Spleen (tissue), 11 donors: Measurements from ENCODE around the gene ACTN1. TPM values are rescaled to one million over a fixed set of nuclear protein-coding genes. Genes with fewer than 3 reads are reported as not detected.

Experiments
- DNase-seq: peaks from one replicate; pipeline ENCODE4 v3.0.0-alpha.2; 2020
- H3K27ac ChIP-seq, 8 donors: fragments of 200-600 bp; sonication (generic) in 7 of 8; 1 replicate in 4 of 8; 2 replicates in 4 of 8; pipeline versions ENCODE4 v1.5.0 to v1.8.0; 2016 to 2021; ENCODE audit warnings: inconsistent platforms in 4 of 8, mild to moderate bottlenecking in 4 of 8, moderate library complexity in 1 of 8
- H3K27me3 ChIP-seq, 7 donors: fragments of 200-600 bp; sonication (generic) in 6 of 7; replicated peaks in 1 of 7; 1 replicate in 4 of 7; 2 replicates in 3 of 7; pipeline versions ENCODE4 v1.5.0 to v1.8.0; 2016 to 2021; ENCODE audit warnings: inconsistent platforms in 3 of 7, mild to moderate bottlenecking in 1 of 7
- H3K36me3 ChIP-seq, 6 donors: fragments of 200-600 bp; sonication (generic) in 5 of 6; 1 replicate in 4 of 6; 2 replicates in 2 of 6; pipeline versions ENCODE4 v1.5.0 to v1.8.0; 2016 to 2021; ENCODE audit warnings: inconsistent platforms in 2 of 6
- H3K4me1 ChIP-seq, 6 donors: fragments of 200-600 bp; sonication (generic) in 5 of 6; 1 replicate in 3 of 6; 2 replicates in 3 of 6; pipeline versions ENCODE4 v1.5.0 to v1.8.0; 2016 to 2021; ENCODE audit warnings: inconsistent platforms in 3 of 6
- H3K4me3 ChIP-seq, 8 donors: fragments of 200-600 bp; sonication (generic) in 7 of 8; 1 replicate in 4 of 8; 2 replicates in 4 of 8; pipeline versions ENCODE4 v1.5.0 to v1.8.0; 2016 to 2021; ENCODE audit warnings: inconsistent platforms in 4 of 8, mild to moderate bottlenecking in 4 of 8, moderate library complexity in 2 of 8
- H3K9me3 ChIP-seq, 8 donors: fragments of 200-600 bp; sonication (generic) in 7 of 8; 1 replicate in 4 of 8; 2 replicates in 4 of 8; pipeline versions ENCODE4 v1.5.0 to v1.8.0; 2016 to 2021; ENCODE audit warnings: inconsistent platforms in 4 of 8
- POLR2A ChIP-seq, 3 donors: fragments of 450-650 bp; IDR thresholded peaks; one replicate each; pipeline ENCODE4 v1.5.1; 2017; ENCODE audit warnings: antibody characterized with exemption in 3 of 3, mild to moderate bottlenecking in 1 of 3
- POLR2AphosphoS5 ChIP-seq, 3 donors: sonication (generic); formaldehyde crosslinking; IDR thresholded peaks; one replicate each; pipeline ENCODE4 v1.5.1; 2017; ENCODE audit warnings: antibody characterized with exemption in 3 of 3
- WGBS, 5 donors: extraction: QIAGEN DNeasy Blood & Tissue Kit in 3 of 5; methylation state at CpG; one replicate each; pipeline versions ENCODE4 v1.1.5 to v1.1.7; 2013 to 2018; 5-methylcytosine and 5-hydroxymethylcytosine counted together
- intact Hi-C: fragments of 100-400 bp; cut with DNase I; formaldehyde crosslinking; loops from one replicate; pipeline ENCODE4 v1.15.0; 2023; ENCODE audit warnings: low total_unique reads
- polyA plus RNA-seq, 3 donors: library from polyadenylated mRNA; stranded (reverse); fragments of 200-250 nt; gene quantifications; one replicate each; pipeline ENCODE4 v1.2.1, GENCODE V29; 2013
- total RNA-seq, 7 donors: library from RNA; depleted of rRNA in 3 of 7; stranded (reverse); fragments of >200 nt in 3 of 7; fragmentation: NEBNext Ultra II Directional in 4 of 7; extraction: Animal tissue kit (Norgen Biotek cat#: 25700) in 4 of 7; gene quantifications; one replicate each; pipeline versions ENCODE4 v1.1.0 to v1.2.1, GENCODE V29; 2016 to 2021
- TF ChIP-seq, protein P1 (sequence below), 11 experiments: fragments of 200-600 bp in 7 of 11; fragments of 450-650 bp in 4 of 11; sonication (generic) in 4 of 11; IDR thresholded peaks in 8 of 11; conservative IDR thresholded peaks in 3 of 11; 1 replicate in 7 of 11; 2 replicates in 4 of 11; pipeline versions ENCODE4 v1.4.0 to v1.8.0; 2016 to 2021; ENCODE audit warnings: antibody characterized with exemption in 11 of 11, inconsistent platforms in 4 of 11, mild to moderate bottlenecking in 1 of 11
- donor health status: healthy with polysubstance abuse.
- donor health status: DM: no; HTN: no; CAD: no; lungs with moderate emphysema.
- donor health status: DM: no; HTN: no; CAD: no.
- donor health status: Bipolar disorder and iron deficiency.
- donor health status: healthy.
- donor health status: DM: no; HTN: no; CAD: no.
- donor health status: DM: yes; HTN: yes; CAD: no.

Gene ACTN1
- total and polyA plus RNA-seq, 10 donors, result 15.4 to 315 (median 95.4) TPM

DNA sequence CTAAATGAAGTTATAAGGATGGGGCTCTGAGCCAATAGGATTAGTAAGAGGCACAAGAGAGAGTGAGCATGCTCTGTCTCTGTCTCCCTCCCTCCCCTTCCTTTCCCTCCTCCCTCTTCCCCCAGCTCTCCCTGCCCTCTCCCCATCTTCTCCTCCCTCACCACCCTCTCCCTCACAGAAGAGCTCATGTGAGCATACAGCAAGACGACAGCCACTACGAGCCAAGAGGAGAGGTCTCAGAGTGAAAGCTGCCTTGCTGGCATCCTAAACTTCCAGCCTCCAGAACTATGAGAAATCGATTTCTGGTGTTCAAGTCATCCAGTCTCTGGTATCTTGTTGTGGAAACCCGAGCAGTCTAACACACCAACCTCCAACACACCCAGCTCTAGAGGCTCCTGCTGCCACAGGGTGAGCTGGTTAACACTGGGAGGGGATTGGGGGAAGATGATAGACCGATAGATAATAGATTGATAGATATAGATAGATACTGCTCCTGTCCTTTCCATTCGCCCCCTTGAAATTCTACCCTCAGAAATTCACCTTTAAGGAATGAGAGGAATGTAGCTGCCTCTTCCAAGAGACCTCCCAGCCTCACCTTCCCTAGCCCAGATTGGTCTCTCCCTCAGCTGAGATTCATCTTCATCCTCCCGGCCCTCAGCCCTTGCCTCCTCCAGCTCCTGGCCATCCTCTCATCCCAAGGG is 25.8 kb upstream of the ACTN1 start:
- Histone ChIP-seq H3K27me3 (peaks cover 0 to 5% (median 0%) of the 10 kb centered on the region in 7 donors), H3K27ac (peak overlapping the region in 1 of 8 donors; percentile 12), H3K36me3 (no peaks in the 10 kb centered on the region), H3K9me3 (no peaks in the 10 kb centered on the region), H3K4me1 (peaks cover 0 to 9% (median 0%) of the 10 kb centered on the region in 6 donors), H3K4me3 (no peak overlapping the region)
- TF ChIP-seq POLR2A (IDR thresholded peaks at IDR 0.05), result no peak
- TF ChIP-seq, protein P1, sequence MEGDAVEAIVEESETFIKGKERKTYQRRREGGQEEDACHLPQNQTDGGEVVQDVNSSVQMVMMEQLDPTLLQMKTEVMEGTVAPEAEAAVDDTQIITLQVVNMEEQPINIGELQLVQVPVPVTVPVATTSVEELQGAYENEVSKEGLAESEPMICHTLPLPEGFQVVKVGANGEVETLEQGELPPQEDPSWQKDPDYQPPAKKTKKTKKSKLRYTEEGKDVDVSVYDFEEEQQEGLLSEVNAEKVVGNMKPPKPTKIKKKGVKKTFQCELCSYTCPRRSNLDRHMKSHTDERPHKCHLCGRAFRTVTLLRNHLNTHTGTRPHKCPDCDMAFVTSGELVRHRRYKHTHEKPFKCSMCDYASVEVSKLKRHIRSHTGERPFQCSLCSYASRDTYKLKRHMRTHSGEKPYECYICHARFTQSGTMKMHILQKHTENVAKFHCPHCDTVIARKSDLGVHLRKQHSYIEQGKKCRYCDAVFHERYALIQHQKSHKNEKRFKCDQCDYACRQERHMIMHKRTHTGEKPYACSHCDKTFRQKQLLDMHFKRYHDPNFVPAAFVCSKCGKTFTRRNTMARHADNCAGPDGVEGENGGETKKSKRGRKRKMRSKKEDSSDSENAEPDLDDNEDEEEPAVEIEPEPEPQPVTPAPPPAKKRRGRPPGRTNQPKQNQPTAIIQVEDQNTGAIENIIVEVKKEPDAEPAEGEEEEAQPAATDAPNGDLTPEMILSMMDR (IDR thresholded peaks at IDR 0.05 in 8 of 11, conservative IDR thresholded peaks at IDR 0.05 in 3 of 11), result no peak
- TF ChIP-seq POLR2AphosphoS5 (IDR thresholded peaks at IDR 0.05), result no peak
- intact Hi-C loops, result no loop called here
- whole genome bisulfite sequencing, 5 donors, result 60 to 89% (median 82%) methylated on average over 7 of the region's 7 CpGs
- no peak for DNase-seq

- no peak overlapping the region for H3K4me3 ChIP-seq
- peaks cover 0 to 9% (median 0%) of the 10 kb centered on the region in 6 donors for H3K4me1 ChIP-seq
- peaks cover 0 to 10% (median 0%) of the 10 kb centered on the region in 7 donors for H3K27me3 ChIP-seq
- no peak for DNase-seq
- H3K36me3 ChIP-seq, result no peaks in the 10 kb centered on the region
- H3K9me3 ChIP-seq, result no peaks in the 10 kb centered on the region
- H3K27ac ChIP-seq, result no peak overlapping the region
- TF ChIP-seq POLR2A (IDR thresholded peaks at IDR 0.05) (no peak), POLR2AphosphoS5 (IDR thresholded peaks at IDR 0.05) (no peak)
- TF ChIP-seq, protein P1 (IDR thresholded peaks at IDR 0.05 in 8 of 11, conservative IDR thresholded peaks at IDR 0.05 in 3 of 11), result no peak
- intact Hi-C loops, result no loop called here
- 79 to 91% (median 84%) methylated on average over 10 of the region's 10 CpGs for WGBS, 5 donors
Measured at GRCh38 chr14:69003626-69004025, 24.5 kb upstream of the ACTN1 start.

GRCh38 chr14:69002069-69002468 is 23.0 kb upstream of the ACTN1 start:
- Histone ChIP-seq H3K9me3 (no peaks in the 10 kb centered on the region), H3K27ac (no peak overlapping the region), H3K27me3 (peaks cover 0 to 10% (median 0%) of the 10 kb centered on the region in 7 donors), H3K36me3 (no peaks in the 10 kb centered on the region), H3K4me1 (peaks cover 0 to 6% (median 0%) of the 10 kb centered on the region in 6 donors), H3K4me3 (no peak overlapping the region)
- intact Hi-C loops, result no loop called here
- TF ChIP-seq POLR2A (IDR thresholded peaks at IDR 0.05) (no peak), POLR2AphosphoS5 (IDR thresholded peaks at IDR 0.05) (no peak)
- TF ChIP-seq, protein P1 (IDR thresholded peaks at IDR 0.05 in 8 of 11, conservative IDR thresholded peaks at IDR 0.05 in 3 of 11), result peak in 6 of 11 experiments; percentile 17 to 41 (median 35)
- 33 to 71% (median 61%) methylated on average over 3 of the region's 3 CpGs for WGBS, 5 donors
- DNase-seq, result no peak

GRCh38 chr14:69001375-69001774 is 22.3 kb upstream of the ACTN1 start:
- no peak for DNase-seq
- no peak overlapping the region for H3K27ac ChIP-seq
- H3K36me3 ChIP-seq, result no peaks in the 10 kb centered on the region
- WGBS, 5 donors, result 75 to 94% (median 80%) methylated on average over 2 of the region's 2 CpGs
- no peaks in the 10 kb centered on the region for H3K9me3 ChIP-seq
- peaks cover 0 to 6% (median 0%) of the 10 kb centered on the region in 6 donors for H3K4me1 ChIP-seq
- no peak for TF ChIP-seq POLR2AphosphoS5 (IDR thresholded peaks at IDR 0.05)
- TF ChIP-seq, protein P1 (IDR thresholded peaks at IDR 0.05 in 8 of 11, conservative IDR thresholded peaks at IDR 0.05 in 3 of 11), result no peak
- TF ChIP-seq POLR2A (IDR thresholded peaks at IDR 0.05), result no peak
- intact Hi-C loops, result no loop called here
- H3K27me3 ChIP-seq, result peaks cover 0 to 13% (median 0%) of the 10 kb centered on the region in 7 donors
- no peak overlapping the region for H3K4me3 ChIP-seq
